Measurements from ENCODE around the gene CMIP. TPM values are rescaled to one million over a fixed set of nuclear protein-coding genes. Genes with fewer than 3 reads are reported as not detected.
"Not testable (repeated sequence)": the region's sequence is repeated elsewhere in the genome, so short reads cannot be mapped to it uniquely, and the experiment has no call there.

Gene CMIP
- polyA plus RNA-seq, 1 experiment = 4.9 TPM

DNA sequence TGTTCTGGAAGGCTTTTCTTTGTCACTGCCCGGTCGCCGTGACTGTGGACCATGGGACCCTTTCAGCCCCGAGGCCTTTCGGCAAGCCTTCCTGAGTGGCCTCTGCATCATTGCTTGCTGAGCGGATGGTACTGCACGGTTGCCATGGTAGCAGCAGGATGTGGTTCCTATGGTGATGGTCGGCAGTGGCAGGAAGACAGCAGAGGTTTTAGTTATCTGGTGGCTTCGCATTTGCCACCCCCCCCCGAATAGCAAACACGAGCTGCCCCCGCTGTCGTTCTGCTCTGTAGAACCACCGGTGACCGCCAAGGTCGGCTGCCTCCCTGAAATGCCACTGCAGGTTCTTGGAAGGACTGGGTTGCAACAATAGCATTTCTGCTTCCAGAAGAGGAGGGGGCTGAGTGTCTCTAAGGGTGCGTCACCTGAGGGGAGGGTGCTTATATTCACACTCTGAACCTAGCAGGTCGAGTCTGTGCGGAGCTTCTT is 76.6 kb downstream of the CMIP start:
- Histone ChIP-seq H3K27me3 (ENCODE audit: control insufficient read depth, insufficient read depth, low read length) (no peaks in the 10 kb centered on the region), H3K36me3 (ENCODE audit: control insufficient read depth, insufficient read depth, low read length) (peaks cover 2% of the 10 kb centered on the region; the same call in 1 of the 2 replicates), H3K4me3 (ENCODE audit: low read depth, low read length) (no peak overlapping the region)
- DNase-seq (ENCODE audit: low read depth) = no peak
- TF ChIP-seq, protein P1, sequence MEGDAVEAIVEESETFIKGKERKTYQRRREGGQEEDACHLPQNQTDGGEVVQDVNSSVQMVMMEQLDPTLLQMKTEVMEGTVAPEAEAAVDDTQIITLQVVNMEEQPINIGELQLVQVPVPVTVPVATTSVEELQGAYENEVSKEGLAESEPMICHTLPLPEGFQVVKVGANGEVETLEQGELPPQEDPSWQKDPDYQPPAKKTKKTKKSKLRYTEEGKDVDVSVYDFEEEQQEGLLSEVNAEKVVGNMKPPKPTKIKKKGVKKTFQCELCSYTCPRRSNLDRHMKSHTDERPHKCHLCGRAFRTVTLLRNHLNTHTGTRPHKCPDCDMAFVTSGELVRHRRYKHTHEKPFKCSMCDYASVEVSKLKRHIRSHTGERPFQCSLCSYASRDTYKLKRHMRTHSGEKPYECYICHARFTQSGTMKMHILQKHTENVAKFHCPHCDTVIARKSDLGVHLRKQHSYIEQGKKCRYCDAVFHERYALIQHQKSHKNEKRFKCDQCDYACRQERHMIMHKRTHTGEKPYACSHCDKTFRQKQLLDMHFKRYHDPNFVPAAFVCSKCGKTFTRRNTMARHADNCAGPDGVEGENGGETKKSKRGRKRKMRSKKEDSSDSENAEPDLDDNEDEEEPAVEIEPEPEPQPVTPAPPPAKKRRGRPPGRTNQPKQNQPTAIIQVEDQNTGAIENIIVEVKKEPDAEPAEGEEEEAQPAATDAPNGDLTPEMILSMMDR (IDR thresholded peaks at IDR 0.05; ENCODE audit: insufficient read depth, low read depth, low read length) = no peak
- ChIA-PET CTCF (interaction anchor here (0.6 kb wide), 1 partner anchor 827 kb away, joined by 3 read pairs; no protein-coding TSS in a partner anchor), POLR2A (no interaction called here)

DNA sequence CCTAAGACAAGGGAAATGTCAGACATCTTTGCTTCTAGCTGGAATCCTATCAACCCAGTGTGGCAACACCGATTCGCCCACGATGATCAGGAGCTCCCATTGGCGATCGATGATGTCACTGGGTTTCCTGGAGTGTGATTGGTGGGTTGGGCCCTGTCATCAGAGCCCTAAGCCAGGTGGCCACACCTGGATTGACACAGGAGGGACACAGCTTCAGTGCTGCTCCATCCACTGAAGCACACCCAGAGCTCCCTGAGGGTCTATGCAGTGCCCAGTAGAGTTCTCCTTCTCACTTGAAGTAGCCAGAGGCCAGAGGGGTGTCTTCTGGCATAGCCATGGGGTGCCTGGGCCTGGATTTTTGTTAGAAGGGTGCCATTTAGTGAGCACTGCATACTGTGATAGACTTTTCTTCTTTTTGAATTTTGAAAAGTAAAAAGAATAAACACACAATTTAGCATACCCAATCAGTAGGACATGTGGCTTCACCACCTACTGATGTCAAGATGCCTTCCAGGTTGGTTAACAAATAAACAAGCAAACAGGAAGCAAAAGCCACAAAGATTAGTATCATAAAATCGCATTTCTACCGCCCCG is 77.6 kb downstream of the CMIP start:
- no peak for DNase-seq (ENCODE audit: low read depth)
- Histone ChIP-seq H3K36me3 (ENCODE audit: control insufficient read depth, insufficient read depth, low read length) (peaks cover 2% of the 10 kb centered on the region; the same call in 1 of the 2 replicates), H3K4me3 (ENCODE audit: low read depth, low read length) (no peak overlapping the region), H3K27me3 (ENCODE audit: control insufficient read depth, insufficient read depth, low read length) (no peaks in the 10 kb centered on the region)
- TF ChIP-seq, protein P1 (IDR thresholded peaks at IDR 0.05; ENCODE audit: insufficient read depth, low read depth, low read length) = no peak
- ChIA-PET CTCF (no interaction called here), POLR2A (no interaction called here)

DNA sequence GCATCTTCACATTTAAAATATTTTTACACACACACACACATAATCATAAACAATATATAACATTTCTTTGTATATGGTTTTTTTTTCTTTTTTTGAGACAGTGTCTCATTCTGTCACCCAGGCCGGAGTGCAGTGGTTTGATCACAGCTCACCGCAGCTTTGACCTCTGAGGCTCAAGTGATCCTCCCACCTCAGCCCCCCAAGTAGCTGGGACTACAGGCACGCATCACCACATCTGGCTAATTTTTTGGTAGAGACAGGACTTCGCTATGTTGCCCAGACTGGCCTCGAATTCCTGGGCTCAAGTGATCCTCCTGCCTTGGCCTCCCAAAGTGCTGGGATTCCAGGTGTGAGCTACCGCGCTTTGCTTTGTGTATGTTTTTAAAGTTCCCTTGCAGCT is 78.2 kb downstream of the CMIP start:
- H3K4me3 ChIP-seq (ENCODE audit: low read depth, low read length); DNase-seq (ENCODE audit: low read depth); H3K36me3 ChIP-seq (ENCODE audit: control insufficient read depth, insufficient read depth, low read length); H3K27me3 ChIP-seq (ENCODE audit: control insufficient read depth, insufficient read depth, low read length): not testable (repeated sequence)
- POLR2A ChIA-PET = interaction anchor here (0.6 kb wide), 1 partner anchor 89 kb away, joined by 3 read pairs; no protein-coding TSS in a partner anchor
- CTCF ChIA-PET = interaction anchor here (1.4 kb wide), 1 partner anchor 41 kb away, joined by 3 read pairs; no protein-coding TSS in a partner anchor

DNA sequence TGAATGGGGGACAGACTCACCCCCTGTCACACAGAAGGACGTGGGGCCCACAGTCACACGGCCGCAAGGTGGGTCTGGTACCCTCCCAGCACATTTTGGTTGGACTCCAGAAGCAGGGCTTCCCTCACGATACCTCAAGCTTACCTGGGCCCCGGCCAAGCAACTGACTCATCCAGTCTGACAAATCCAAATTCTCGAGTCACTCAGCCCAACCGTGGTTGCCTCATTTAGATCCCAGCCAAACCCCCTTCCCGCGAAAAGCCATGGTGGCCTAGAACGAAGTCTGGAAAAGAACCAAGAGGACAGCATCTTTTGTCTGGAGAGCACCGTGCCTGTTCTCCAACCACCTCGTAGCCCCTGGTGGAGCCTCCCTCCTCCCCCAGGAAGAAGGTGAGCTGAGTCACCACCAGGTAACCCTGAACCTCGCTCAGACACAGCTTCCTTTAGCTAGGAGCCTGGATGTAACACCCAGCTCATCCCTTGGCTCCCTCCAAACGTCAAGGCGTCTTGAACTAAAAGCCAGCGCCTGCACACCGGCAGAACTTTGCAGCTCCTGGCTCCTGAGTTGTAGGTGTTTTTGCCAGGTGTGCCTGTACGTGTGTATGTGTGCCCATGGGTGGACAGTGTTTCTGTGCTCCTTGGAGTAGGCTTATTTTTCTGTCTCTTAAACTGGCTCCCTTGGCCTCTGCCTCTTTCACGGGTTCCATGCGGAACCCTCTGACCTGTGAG is 78.9 kb downstream of the CMIP start:
- ChIA-PET POLR2A (interaction anchor here (0.6 kb wide), 1 partner anchor 89 kb away, joined by 3 read pairs; no protein-coding TSS in a partner anchor), CTCF (interaction anchor here (1.4 kb wide), 1 partner anchor 41 kb away, joined by 3 read pairs; no protein-coding TSS in a partner anchor)
- H3K4me3 ChIP-seq (ENCODE audit: low read depth, low read length) = no peak overlapping the region
- peaks cover 2% of the 10 kb centered on the region; the same call in 1 of the 2 replicates for H3K36me3 ChIP-seq (ENCODE audit: control insufficient read depth, insufficient read depth, low read length)
- TF ChIP-seq, protein P1 (IDR thresholded peaks at IDR 0.05; ENCODE audit: insufficient read depth, low read depth, low read length) = no peak
- no peak for DNase-seq (ENCODE audit: low read depth)
- no peaks in the 10 kb centered on the region for H3K27me3 ChIP-seq (ENCODE audit: control insufficient read depth, insufficient read depth, low read length)

DNA sequence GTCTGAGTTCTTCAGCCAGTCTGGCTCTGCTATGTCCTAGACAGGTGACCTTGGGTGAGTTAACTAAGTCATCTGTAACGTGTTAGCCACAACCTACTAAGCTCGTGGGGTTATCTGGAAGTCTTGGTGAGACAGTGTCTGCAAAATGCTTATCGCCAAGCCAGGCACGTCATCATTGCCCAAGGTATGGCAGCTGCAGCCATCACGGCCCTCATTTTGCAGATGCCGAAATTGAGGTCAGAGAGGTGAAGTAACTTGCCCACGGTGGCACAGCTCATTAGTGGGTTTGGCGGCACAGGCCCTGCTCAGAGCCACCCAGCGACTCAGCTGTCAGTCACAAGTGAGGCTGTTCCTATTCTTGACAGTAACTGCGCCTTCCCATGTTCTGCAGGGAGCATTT is 79.8 kb downstream of the CMIP start:
- CTCF ChIA-PET = no interaction called here
- DNase-seq (ENCODE audit: low read depth) = no peak
- TF ChIP-seq, protein P1 (IDR thresholded peaks at IDR 0.05; ENCODE audit: insufficient read depth, low read depth, low read length) = no peak
- Histone ChIP-seq H3K4me3 (ENCODE audit: low read depth, low read length) (no peak overlapping the region), H3K27me3 (ENCODE audit: control insufficient read depth, insufficient read depth, low read length) (no peaks in the 10 kb centered on the region), H3K36me3 (ENCODE audit: control insufficient read depth, insufficient read depth, low read length) (peaks cover 2% of the 10 kb centered on the region; the same call in 1 of the 2 replicates)
- POLR2A ChIA-PET = no interaction called here

DNA sequence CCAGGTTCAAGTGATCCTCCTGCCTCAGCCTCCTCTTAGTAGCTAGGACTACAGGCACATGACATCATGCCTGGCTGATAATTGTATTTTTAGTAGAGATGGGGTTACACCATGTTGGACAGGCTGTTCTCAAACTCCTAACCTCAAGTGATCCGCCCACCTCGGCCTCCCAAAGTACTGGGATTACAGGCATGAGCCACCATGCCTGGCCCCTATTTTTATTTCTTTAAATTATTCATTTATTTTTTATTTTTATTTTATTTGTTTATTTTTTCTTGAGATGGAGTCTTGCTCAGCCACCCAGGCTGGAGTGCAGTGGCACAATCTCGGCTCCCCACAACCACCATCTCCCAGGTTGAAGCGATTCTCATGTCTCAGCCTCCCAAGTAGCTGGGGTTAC is 80.3 kb downstream of the CMIP start:
- H3K36me3 ChIP-seq (ENCODE audit: control insufficient read depth, insufficient read depth, low read length); DNase-seq (ENCODE audit: low read depth); H3K27me3 ChIP-seq (ENCODE audit: control insufficient read depth, insufficient read depth, low read length); POLR2A ChIA-PET; CTCF ChIA-PET; H3K4me3 ChIP-seq (ENCODE audit: low read depth, low read length): not testable (repeated sequence)
